Smooth muscle cell (in vitro differentiated cells): ENCODE data around the gene MCRIP2. TPM values are rescaled to one million over a fixed set of nuclear protein-coding genes. Genes with fewer than 3 reads are reported as not detected.

ENCODE experiments used
- DNase-seq: peaks from one replicate; lab custom pipeline; 2025; ENCODE audit not compliant: unreplicated experiment; lab: John Stamatoyannopoulos, UW
- H2AFZ ChIP-seq: fragments of 200-600 bp; sonication (generic); 2 replicates; pipeline ENCODE4 v1.6.0; 2016; ENCODE audit warnings: antibody characterized with exemption, low read depth, mild to moderate bottlenecking
- H3F3A ChIP-seq: fragments of 200-600 bp; sonication (generic); 2 replicates; pipeline ENCODE4 v1.6.0; 2017; ENCODE audit warnings: antibody characterized with exemption, low read depth
- H3K27ac ChIP-seq: fragments of 200-600 bp; sonication (generic); 2 replicates; pipeline ENCODE4 v1.5.1; 2016; ENCODE audit warnings: low read depth, mild to moderate bottlenecking
- H3K27me3 ChIP-seq: fragments of 200-600 bp; sonication (generic); 2 replicates; pipeline ENCODE4 v1.6.1; 2016; ENCODE audit warnings: low read depth, mild to moderate bottlenecking
- H3K36me3 ChIP-seq: fragments of 200-600 bp; sonication (generic); 2 replicates; pipeline ENCODE4 v1.5.1; 2016; ENCODE audit warnings: low read depth
- H3K4me1 ChIP-seq: fragments of 200-600 bp; sonication (generic); 2 replicates; pipeline ENCODE4 v1.5.1; 2016; ENCODE audit warnings: low read depth
- H3K4me2 ChIP-seq: fragments of 200-600 bp; sonication (generic); 2 replicates; pipeline ENCODE4 v1.6.0; 2016; ENCODE audit warnings: mild to moderate bottlenecking
- H3K4me3 ChIP-seq: fragments of 200-600 bp; sonication (generic); 2 replicates; pipeline ENCODE4 v1.5.1; 2016; ENCODE audit warnings: mild to moderate bottlenecking
- H3K79me2 ChIP-seq: fragments of 200-600 bp; sonication (generic); 2 replicates; pipeline ENCODE4 v1.6.0; 2016; ENCODE audit warnings: low read depth, mild to moderate bottlenecking
- H3K9ac ChIP-seq: fragments of 200-600 bp; sonication (generic); 2 replicates; pipeline ENCODE4 v1.6.0; 2016; ENCODE audit warnings: low read depth
- H3K9me3 ChIP-seq: fragments of 200-600 bp; sonication (generic); replicated peaks from 2 replicates; pipeline ENCODE4 v1.5.1; 2016; ENCODE audit warnings: low read depth
- H4K20me1 ChIP-seq: fragments of 200-600 bp; sonication (generic); 2 replicates; pipeline ENCODE4 v1.6.0; 2016; ENCODE audit warnings: low read depth
- WGBS: methylation state at CpG from one replicate; pipeline ENCODE4 v1.1.7; 2016; ENCODE audit warnings: low lambda C conversion rate; 5-methylcytosine and 5-hydroxymethylcytosine counted together
- polyA plus RNA-seq: library from polyadenylated mRNA; unstranded; fragments of >200 nt; fragmentation: Nextera tagmentation; extraction: Ambion mirVana; gene quantifications from 2 replicates; pipeline ENCODE4 v1.2.1, GENCODE V29; 2016
- total RNA-seq: library from RNA; depleted of rRNA; stranded (reverse); fragments of >200 nt; gene quantifications from 2 replicates; pipeline ENCODE4 v1.2.3, GENCODE V29; 2014
- TF ChIP-seq, protein P1 (sequence below): fragments of 200-600 bp; sonication (generic); IDR thresholded peaks from 2 replicates; pipeline ENCODE4 v1.5.1; 2017; ENCODE audit warnings: borderline replicate concordance, mild to moderate bottlenecking, antibody characterized with exemption; ENCODE audit not compliant: insufficient read depth, poor library complexity, severe bottlenecking

MCRIP2 gene
- total and polyA plus RNA-seq, 2 experiments from 2014 or later = 11.9 to 34.7 TPM

DNA sequence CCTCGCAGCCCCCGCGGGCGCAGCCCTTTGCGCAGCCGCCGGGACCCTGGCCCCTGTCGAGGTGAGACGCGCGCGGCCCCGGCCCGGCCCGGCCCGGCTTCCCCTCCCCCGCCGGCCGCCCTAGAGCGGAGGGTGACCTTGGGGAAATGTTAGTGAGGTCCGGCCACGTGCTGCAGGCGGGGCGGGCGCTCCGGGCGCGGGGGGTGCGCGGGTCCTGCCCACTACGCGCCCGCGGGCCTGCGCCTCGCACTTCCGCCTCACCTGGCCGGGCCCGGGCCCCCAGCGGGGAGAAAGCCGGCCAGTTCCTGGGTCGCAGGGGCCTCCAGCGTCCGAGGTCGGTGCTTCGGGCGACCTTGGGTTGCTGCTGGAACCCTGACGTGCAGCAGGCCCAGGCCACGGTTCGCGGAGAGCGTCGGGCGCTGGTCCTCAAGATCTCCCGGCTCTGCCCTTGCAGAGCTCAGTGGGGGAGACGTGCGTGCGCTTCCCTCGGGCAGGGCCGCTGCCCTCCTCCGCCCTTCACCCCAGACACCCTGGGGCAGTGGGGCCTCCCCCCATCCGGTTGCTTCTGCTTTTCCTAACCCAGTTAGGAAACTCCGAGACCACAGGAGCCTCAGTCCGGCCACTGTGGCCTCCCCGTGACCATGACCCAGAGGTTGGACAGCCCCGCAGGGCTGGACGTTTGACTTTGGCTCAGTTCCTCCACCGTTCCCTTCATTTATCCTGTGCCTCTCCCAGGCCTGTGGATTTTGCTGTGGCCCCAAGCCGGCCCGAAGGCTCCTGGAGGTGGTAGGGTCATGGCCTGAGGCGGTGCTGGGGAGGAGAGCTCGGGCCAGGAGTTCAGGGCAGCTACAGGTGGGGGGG lies 791 bp downstream of the MCRIP2 start:
- Histone ChIP-seq H3K9ac (no peak overlapping the region), H3K9me3 (no peaks in the 10 kb centered on the region), H3K79me2 (peaks cover 10% of the 10 kb centered on the region), H2AFZ (no peak overlapping the region), H3K4me3 (peak overlapping the region; percentile 83), H3F3A (peaks cover 13% of the 10 kb centered on the region), H3K27ac (no peak overlapping the region), H3K36me3 (no peaks in the 10 kb centered on the region), H3K27me3 (no peaks in the 10 kb centered on the region), H3K4me1 (peaks cover 15% of the 10 kb centered on the region), H3K4me2 (peak overlapping the region; percentile 97), H4K20me1 (no peaks in the 10 kb centered on the region)
- WGBS = 13% methylated on average over 46 of the region's 72 CpGs
- TF ChIP-seq, protein P1, sequence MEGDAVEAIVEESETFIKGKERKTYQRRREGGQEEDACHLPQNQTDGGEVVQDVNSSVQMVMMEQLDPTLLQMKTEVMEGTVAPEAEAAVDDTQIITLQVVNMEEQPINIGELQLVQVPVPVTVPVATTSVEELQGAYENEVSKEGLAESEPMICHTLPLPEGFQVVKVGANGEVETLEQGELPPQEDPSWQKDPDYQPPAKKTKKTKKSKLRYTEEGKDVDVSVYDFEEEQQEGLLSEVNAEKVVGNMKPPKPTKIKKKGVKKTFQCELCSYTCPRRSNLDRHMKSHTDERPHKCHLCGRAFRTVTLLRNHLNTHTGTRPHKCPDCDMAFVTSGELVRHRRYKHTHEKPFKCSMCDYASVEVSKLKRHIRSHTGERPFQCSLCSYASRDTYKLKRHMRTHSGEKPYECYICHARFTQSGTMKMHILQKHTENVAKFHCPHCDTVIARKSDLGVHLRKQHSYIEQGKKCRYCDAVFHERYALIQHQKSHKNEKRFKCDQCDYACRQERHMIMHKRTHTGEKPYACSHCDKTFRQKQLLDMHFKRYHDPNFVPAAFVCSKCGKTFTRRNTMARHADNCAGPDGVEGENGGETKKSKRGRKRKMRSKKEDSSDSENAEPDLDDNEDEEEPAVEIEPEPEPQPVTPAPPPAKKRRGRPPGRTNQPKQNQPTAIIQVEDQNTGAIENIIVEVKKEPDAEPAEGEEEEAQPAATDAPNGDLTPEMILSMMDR = no peak
- DNase-seq = no peak

DNA sequence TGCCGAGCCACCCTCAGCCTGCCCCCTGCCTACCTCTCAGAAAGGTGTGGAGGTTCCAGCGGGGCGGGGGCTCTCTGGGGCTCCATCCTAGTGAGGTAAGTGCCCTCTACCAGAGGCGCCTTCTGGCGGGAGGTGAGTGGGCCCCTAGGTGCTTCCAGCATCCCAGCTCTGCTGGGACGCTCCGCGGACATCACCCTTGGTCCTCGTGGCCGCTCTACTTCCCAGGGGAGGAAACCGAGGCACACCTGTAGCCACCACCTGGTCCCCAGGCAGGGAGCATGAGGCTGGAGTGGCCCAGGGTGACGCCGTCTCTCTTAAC lies 1.4 kb downstream of the MCRIP2 start:
- Histone ChIP-seq H3K27ac (no peak overlapping the region), H3K27me3 (no peaks in the 10 kb centered on the region), H2AFZ (no peak overlapping the region), H3K4me2 (peak overlapping the region; percentile 97), H3F3A (peaks cover 13% of the 10 kb centered on the region), H3K4me1 (peaks cover 9% of the 10 kb centered on the region), H3K36me3 (no peaks in the 10 kb centered on the region), H3K4me3 (peak overlapping the region; percentile 83), H3K79me2 (peaks cover 10% of the 10 kb centered on the region), H3K9me3 (no peaks in the 10 kb centered on the region), H3K9ac (no peak overlapping the region), H4K20me1 (no peaks in the 10 kb centered on the region)
- WGBS = 92% methylated on average over 13 of the region's 13 CpGs
- DNase-seq = no peak
- TF ChIP-seq, protein P1 = no peak

DNA sequence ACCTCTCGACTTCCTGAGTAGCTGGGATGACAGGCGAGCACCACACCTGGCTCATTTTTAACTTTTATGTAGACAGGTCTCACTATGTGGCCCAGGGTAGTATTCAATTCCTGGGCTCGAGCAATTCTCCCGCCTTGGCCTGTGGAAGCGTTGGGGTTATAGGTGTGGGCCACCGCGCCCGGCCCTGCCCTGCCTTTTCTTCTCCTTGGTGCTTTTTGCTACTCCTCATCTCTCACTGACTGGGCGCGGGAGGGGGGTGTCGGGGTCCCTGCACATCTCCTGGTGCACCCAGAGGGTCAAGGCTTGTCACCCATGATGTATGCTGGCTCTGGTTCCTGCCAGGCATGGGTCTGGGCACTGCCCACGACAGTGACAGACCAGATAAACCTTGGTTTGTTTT lies 2.9 kb downstream of the MCRIP2 start:
- H3K4me2 ChIP-seq = no peak overlapping the region
- H3F3A ChIP-seq = peaks cover 9% of the 10 kb centered on the region
- H3K9ac ChIP-seq = no peak overlapping the region
- H3K4me3 ChIP-seq = no peak overlapping the region
- 97% methylated on average over 12 of the region's 12 CpGs for WGBS
- H3K79me2 ChIP-seq = peaks cover 14% of the 10 kb centered on the region
- no peaks in the 10 kb centered on the region for H3K27me3 ChIP-seq
- H2AFZ ChIP-seq = no peak overlapping the region
- H3K27ac ChIP-seq = no peak overlapping the region
- peaks cover 10% of the 10 kb centered on the region for H3K4me1 ChIP-seq
- TF ChIP-seq, protein P1 = no peak
- H3K36me3 ChIP-seq = no peaks in the 10 kb centered on the region
- no peak for DNase-seq
- H3K9me3 ChIP-seq = no peaks in the 10 kb centered on the region
- H4K20me1 ChIP-seq = no peaks in the 10 kb centered on the region
